RKO (cell line): ENCODE measurements around the gene PLA2G4E.

Source experiments
- DNase-seq: peaks from one replicate; pipeline ENCODE4 v3.0.0-alpha.2; 2016; ENCODE audit warnings: low spot score

PLA2G4E gene

DNA sequence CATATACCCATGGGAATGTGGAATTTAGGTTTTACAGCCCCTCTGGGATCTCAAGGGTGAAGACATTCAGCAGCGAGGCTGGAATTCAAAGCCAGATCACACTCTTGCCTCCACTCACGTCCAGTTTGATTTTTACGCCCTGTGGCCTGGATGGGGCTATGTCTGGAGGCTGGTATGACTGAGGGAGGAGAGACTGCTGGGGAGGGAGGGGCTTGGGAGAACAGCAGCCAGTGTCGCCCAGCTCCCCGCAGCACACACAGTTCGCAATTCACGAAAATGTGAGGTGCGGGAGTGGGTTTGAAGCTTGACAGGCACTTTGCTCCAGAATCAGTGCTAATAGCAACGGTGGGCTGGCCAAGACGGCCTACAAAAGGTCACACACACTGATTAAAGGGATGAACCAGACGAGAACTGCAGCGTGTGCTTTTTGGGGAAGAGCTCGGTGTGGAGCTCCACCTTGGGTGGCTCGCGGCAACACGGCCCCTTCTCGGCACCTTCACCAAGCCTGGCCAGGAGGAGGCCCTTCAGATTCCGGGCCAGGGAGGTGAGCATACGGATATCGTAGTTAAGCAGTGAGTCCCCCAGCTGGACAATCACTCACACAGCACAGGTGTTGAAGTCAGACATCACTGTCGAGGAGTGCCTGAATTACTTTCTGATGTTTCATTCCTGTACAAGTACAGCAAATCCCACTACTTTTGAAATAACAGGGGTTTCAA is 64.9 kb downstream of the PLA2G4E start:
- no peak for DNase-seq

DNA sequence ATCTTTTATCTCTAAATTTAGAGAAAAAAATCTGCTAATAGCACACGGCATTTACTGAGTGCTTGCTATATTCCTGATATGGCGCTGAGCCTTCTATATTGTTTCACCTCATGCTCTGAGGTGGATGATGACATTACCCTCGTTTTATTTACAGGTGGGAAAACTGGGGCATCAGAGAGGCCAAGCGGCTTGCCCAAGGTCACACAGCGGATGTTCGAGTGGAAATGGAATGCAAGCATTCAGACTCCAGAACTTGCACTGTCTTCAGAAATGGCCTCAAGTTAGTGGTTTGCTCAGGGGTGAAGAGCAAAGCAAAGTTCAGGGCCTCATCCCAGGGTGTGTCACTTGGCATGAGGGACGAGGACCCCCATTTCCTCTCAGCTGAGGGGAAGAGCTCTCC is 65.7 kb downstream of the PLA2G4E start:
- no peak for DNase-seq

DNA sequence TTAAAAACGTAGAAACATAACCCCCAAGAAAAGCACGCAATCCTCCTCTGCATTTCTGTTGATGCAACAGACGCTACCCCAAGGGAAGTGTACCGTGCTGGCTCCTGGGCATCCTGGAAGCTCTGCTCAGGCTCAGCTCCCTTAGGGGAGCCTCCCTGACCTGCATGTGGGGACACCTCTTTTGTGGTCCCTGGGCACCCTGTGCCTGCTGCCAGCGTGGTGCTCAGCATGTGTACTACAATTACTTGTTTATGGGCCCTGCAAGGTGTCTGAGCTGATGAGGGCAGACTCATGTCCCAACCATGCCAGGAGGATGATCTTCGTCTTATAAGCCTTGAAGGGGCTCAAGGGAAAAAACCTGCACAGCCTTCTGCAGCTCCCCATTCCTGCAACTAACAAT is 66.8 kb downstream of the PLA2G4E start:
- DNase-seq = no peak

DNA sequence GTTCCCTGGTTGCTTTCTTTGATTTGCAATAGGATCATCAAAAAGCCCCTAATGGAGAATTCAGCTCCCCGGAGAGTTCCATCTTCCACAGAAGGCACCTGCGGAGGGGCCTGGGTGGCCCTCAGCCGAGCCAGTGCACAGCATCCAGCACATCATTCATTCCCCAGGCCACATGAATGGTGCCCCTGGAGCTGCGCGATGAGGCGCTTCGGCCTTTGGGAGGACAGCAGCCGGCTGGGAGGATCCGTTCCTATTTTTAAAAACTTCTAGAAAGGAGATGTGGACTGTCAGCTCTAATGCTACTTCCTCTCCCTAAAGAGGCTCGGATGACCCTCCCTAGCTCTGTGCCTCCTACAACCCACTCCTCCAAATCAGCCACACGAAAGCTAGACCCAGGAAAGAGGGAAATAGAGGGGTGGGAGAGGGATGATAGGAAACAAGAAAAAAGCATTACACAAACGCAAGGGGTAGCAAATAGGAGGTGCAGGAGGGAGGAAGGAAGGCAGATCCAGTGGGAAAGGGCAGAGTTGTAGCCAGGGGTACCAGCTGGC is 68.8 kb downstream of the PLA2G4E start:
- no peak for DNase-seq

DNA sequence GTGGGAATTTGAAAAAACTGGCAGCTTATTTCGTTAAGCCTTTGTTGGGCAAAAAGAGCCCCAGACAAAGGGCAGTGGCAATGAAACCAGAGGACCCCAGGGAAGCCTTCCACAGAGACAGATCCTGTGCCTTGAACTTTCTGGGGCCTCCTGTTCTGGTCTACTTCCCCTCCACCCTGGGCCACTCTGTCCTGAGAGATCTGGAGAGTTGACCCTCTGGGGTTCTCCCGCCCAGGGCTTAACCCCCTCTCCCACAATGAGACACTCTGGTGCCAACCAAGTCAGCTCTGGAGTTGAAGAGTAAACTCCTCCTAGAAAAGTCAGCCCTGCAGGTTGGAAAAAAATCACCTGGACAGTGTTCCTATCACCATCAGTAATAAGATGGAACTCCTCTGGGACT is 69.3 kb downstream of the PLA2G4E start:
- no peak for DNase-seq

DNA sequence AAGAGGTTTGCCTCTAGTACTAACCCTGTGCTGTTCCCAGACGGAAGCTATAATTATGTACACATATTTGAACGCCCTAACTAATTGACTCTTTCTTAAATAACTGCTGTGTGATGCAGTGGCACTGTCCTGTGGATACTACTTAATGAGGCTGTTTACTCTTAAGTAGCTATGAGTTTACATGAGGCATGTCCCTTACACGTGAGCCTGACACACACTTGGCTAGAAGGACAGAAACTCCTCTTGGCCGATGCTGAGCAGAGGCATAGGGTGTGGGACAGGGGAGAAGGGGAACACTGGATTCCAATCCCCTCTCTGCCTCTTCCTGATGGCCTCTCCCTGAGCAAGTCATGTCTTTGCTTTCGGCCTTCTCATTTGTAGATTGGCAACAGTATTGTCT is 70.4 kb downstream of the PLA2G4E start:
- no peak for DNase-seq

DNA sequence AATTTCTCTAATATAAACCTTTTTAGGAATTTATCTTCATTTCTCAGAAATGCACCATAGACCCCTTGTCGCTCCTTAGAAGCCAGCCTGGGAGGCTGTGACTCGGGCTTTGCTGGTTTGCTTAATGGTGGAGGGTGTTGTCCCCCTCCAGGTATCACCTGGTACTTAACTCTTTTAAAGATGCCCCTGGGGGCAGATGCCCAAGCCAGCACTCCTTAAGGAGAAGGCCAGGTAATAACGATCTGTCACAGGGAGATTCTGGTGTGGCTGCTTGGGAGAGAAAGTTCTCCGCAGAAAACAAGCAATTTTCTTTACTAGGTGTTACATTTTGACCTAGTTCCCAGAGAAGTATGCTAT is 70.7 kb downstream of the PLA2G4E start:
- DNase-seq = no peak

DNA sequence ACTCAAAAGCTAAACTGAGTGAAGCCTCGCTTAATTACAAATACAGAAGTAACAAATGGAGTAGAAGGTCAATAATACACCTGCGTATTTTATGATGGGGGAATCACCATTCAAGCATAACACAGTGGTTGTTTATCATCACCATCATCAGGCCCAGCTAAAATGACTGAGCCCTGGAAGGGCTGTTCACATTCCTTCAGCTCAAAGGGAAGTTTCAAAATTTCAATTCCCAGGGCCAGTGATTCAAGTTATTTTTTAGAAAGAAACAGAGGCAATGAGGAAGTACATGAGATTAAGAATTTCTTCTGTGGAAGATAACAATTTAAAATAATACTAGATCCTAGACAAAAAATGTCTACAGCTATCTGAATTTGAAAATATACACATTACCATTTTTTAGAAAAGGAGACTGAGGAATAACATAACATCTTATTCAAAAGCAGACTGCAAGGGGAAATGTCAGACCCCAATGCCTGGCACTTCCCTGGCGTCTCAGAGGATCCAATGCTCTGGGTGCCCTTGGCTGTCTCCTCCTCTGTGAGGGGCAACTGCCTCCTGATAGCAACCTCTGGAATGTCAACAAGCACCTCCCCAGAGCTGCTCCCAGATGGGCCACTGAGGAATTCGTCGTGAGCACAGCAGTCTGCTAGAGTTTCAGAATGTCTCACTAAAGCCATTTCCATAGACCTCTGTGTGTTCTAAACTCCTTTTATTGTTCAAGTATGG is 71.3 kb downstream of the PLA2G4E start:
- DNase-seq = no peak

DNA sequence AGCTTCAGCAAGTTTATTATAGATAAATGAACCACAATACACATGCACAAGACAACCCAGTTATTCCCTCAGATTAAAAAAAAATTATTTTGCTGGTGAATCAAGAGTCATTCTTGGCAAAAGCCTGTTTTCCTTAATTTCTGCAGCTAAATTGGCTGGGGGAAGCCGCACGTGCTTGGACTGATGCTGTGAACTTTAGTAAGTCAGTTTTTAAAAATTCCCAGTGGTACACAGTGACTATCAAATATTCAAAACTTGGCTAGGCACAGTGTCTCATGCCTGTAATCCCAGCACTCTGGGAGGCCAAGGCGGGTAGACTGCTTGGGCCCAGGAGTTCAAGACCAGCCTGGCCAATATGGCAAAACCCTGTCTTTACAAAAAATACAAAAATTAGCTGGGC is 72.4 kb downstream of the PLA2G4E start:
- no peak for DNase-seq

DNA sequence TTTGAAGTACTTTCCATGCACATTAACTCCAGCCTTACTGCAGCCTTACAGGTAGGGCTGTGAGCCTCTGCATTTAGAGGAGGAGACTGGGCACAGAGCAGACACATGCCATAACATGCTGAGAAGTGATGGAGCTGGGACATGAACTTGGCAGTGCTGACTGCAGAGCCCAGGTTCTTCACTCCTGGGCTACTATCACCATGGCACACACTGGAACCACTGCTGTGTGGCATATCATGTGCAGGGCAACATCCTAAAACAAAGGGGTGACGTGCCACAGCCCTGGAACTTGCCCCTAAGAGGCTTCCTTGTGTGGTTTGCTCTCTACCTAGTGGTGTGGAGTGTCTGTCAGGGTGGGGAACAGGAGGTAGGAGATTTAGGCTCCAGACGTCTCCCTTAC is 73.9 kb downstream of the PLA2G4E start:
- no peak for DNase-seq

DNA sequence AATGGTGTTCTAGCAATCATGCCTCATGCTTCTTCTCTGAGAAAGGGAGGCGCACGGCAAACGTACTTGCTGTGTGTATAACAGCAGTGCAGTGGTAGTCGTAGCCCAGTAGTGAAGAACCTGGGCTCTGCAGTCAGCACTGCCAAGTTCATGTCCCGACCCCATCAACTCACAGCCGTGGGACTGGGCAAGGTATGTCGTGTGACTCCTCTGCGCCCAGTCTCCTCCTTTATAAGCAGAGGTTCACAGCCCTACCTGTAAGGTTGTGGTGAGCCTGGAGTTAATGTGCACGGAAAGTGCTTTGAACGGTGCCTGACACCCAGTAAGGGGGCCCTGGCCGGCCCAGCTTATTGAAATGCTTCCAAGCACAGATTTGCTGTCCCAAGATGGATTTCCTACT is 75.1 kb downstream of the PLA2G4E start:
- no peak for DNase-seq

DNA sequence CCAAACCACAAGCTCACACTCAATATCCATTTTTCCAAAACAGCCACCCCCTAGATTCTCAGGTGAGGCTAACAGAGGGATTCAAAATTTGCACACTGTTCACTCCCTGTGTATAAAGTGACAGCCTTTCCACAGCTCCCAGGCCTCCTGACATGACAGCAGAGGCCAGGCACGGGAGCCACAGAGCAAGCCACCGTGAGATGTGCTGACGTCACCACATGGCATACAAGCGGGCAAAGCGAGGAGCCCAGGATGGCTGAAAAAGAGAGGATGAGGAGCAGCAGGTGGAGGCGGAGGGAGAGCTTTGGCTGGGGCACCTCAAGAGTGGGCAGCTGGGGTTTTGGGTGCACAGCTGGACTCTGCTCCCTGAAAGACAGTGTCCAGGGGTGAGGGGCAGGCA is 75.6 kb downstream of the PLA2G4E start:
- DNase-seq = no peak

DNA sequence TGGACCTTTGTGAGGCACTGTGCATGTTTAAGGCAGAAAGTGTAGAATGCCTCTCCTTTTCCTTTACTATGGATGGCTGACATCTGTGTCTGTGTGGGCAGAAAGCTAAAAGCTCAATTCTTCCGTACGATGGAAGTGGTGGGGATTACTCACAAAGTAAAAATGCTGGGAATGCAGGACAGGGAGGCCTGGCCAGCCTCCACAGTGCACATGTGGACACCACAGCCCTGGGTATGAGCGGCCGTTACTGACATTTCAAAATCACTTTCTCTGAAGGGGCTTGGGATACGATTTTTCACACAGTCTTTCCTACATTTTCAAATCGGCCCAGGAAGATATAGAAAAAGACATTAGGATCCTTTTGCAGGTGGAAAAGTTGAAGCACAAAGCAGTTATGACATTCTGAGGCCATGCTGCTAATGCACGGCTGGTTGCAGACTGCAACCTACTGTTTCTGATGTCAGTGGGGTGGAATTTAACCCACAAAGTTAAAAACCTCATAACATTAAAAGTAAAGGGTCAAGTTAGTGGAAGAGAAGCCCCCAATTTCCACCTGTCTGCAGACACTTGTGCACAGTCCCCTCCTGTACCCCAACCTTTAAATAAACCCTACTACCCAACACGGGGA is 76.4 kb downstream of the PLA2G4E start:
- DNase-seq = peak; percentile 83

DNA sequence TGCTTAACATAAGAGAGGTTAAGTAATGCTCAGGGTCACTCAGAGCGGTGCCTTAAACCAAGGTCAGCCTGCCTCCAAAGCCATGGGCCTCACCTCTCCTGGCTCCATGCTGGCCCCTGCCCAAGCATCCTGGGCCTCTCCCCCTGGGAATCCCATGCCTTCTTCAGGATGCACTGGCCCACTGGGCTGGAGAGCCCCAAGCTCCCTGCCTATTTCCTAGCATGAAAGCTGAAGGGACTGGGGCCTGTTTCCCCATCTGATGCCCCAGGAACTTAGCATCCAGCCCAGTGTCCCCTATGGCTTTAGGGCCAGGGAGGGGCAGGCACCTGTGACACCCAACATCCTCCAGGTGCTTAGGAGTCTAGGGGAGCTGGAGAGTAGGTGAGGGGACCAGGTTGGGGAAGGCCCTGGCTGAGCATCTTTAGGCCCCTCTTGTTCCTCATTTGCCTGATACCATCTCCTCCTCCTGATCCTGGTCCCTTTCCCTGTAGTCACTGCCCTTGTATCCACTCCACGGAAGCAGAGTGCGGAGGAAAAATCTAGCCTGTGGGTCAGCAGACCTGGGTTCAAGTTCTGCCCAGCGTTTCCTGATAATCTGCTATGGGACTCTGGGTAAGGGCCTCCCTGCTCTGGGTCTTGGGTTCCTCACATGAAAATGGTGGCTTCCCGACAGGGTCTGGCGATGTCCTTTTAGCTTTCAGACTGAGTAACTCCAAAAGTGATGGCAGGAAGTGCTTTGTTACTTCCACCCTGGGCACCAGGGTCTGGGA is 77.1 kb downstream of the PLA2G4E start:
- no peak for DNase-seq

DNA sequence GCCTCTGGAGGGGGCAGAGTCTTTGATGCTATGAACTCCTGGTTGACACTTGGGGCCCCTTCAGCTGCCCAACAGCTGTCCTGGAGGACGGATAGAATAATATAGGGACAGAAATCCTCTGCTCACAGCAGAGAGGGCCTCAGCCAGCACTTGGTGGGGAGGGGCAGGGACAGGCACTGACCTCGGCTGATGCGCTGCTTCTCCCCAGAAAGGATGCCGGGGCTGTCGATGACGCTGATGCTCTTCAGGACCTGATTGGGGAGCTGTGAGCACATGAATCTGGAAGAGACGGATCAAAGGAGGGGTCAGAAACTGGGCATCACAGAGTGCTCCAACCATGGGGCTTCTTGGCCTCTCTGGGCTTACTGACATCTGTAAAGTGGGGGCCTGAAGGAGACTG is 78.0 kb downstream of the PLA2G4E start:
- no peak for DNase-seq

DNA sequence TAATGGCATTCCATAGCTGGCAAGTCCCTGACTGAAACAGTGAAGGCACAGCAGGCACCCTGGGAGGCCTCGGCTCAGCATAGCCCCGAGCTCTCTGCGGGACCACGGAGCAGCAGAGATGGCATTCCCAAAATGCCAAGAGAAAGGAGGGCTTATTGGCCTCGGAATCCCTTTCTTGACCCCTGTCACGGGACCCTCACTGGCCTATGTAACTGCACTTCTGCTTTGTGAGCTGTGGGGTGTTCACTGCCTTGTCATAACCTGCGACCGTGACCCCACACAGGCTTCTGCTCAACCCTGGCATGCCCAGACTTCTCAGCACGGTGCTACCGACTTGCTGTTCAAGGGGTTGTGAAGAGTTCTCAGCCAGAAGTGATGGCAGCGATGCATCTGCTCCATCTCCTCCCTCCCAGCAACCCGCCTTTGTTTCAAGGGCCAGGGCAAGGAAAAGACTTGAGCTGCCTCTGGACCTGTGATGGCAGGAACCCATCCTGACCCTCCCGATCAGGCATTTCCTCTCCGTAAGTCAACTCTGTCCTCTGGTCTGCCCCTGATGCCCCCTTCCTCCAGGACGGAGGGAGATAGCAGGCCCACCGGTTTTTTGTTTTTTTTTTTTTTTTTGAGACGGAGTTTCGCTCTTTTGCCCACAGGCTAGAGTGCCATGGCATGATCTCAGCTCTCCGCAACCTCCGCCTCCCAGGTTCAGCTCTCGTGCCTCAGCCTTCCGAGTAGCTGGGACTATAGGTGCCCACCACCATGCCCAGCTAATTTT is 79.0 kb downstream of the PLA2G4E start:
- DNase-seq = no peak

DNA sequence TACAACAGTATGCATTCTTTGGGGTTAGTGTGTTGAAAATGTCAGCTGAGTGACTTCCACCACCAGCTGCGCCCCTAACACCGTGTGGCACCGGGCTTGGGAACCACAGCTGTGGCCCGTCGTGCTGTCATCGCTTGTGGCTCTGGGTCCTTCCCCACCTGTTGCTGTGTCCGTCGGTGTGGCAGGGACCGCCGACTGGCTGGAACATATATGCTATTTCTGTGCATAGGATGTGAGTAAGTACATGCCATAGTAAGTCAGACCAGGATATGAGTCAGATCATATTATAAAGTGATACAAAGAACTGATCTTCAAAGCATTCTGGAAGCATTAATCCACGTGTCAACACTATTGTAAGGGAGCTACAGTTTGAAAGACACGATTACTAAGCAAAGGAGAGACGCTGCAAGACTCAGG is 80.4 kb downstream of the PLA2G4E start:
- peak; percentile 92 for DNase-seq

DNA sequence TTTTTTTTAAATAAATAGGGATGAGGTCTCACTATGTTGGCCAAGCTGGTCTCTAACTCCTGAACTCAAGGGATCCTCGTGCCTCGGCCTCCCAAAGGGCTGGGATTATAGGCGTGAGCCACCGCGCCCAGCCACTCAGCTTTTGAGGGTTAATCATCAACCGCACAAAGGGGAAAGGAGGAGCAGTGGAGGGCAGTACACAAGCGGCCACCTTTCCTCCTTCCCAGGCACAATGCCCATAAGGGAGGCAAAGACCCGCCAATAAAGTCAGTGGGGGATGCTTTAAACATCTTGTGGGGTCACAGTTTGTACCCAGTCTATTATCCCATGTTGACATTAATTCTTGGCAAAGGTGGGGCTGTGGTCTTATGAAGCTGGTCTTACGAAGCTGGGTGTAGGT is 80.9 kb downstream of the PLA2G4E start:
- no peak for DNase-seq

DNA sequence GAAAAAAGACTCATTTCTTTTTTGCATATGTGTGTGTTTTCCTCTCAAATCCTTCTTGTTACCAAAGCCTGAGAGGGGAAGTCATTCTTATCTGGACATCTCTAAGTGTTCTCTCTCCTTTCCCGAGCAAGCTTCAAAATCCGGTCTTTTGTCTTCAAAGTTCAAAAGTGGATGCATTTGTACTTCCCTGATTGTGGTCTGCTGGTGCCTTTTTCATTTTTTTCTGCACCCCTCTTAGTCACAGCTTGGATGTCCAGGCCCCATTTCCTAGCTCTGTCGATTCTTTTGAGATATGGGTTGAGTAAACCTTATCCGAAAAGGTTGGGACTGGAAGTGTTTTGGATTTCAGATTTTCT is 83.3 kb downstream of the PLA2G4E start:
- DNase-seq = no peak

DNA sequence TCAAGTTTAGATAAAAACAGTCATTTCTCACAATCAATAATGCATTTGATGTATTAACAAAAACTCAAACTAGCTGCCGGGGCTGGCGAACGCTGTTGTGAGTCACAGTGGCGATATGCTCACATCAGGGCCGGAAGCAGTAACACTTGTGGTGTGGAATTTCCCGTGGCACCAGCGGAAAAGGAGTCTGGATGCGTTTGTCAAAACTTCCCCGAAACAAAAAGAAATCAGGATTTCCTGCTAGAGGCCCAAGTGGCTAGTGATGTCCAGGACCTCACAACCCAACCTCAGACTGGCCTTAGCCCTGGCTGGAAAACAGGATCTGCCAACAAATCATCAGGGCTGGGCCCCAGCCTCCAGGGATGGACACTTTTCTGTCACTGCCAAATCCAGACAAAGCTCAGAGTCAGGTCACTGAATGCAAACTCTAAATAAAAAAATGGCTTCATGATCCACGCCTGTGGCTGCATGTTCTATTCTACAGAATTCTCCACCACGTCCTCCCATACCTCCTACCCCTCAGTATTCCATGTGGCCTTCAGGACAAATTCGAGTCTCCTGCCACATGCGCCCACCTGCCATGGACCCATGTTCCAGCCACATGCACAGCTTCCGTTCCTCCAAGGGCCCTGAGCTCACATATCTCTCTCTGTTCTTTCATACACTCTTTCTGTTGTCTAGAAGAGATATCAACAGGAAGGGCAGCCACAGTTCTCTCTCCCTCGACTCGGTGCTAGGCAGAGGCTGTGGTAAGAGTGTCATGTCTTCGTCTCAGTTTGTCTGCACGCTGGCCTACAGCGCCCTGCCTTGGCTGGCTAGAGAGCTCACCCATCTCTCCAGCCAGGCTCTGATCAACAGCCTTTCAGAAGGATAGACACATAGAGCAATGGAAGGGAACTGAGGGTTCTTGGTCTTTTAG is 83.9 kb downstream of the PLA2G4E start:
- DNase-seq = no peak

DNA sequence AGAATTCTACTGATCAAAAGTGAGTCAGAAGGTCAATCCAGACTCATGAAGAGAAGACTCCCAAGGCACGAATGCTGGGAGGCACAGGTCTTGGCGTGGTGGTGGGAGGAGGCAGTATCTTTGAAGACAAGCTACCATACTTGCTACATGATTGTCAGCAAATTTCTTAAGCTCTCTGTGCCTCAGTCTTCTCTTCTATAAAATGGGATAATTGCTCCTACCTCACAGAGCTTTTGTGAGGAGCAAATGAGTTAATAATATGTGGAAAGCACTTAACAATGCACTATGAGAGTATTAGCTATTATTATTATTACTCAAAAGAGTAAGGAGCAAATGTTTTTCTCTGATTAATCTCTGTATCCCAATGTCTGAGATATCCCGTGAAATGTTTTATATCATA is 84.7 kb downstream of the PLA2G4E start:
- DNase-seq = no peak
